GM12872 (cell line): ENCODE data around the gene GRIPAP1.

ENCODE experiments used
- CTCF ChIP-seq: IDR thresholded peaks from 3 replicates; pipeline ENCODE4 v1.5.1; 2011; ENCODE audit warnings: low read depth, mild to moderate bottlenecking, low read length, moderate library complexity; ENCODE audit not compliant: insufficient read depth

Gene GRIPAP1

DNA sequence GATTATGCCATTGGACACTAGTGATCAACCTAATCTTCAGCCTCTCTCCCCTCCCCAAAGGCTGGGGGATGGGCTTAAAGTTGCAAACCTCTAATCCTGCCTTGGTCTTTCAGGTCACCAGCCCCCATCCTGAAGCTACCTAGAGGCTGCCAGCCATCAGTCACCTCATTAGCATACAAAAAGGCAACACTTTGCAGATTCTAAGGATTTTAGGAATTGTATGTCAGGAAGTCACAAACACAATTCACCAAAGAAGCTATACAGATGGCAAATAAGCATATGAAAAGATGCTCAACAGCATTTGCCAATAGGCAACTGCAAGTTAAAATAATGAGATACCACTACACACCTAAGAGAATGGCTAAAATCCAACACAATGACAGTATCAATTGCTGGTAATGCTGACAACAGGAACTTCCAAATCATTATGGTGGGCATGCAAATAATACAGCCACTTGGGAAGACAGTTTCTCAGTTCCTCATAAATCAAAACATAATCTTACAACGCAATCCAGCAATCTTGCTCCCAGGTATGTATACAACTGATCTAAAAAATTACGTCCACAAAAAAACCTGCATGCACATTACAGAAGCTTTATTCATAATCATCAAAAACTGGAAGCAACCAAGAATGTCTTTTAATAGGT is 74.2 kb downstream of the GRIPAP1 start:
- no peak for TF ChIP-seq CTCF

DNA sequence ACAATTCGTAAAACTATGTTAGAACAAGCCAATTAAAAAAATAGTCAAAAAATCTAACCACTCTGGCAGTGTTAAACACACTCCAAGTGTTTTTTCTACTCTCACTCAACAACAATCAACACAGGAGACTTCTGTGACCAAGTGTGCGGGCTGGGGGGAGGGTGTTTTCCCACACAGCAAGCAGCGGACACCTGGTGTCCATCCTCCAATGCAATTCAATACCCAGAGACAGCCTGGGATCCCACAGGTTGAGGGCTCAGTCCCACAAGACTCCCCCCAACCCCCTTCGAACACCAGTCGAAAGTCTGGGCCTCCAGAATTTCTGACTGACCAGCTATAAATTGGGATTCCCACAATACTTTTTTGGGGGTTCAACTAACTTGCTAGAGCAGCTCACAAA is 74.9 kb downstream of the GRIPAP1 start:
- no peak for TF ChIP-seq CTCF

DNA sequence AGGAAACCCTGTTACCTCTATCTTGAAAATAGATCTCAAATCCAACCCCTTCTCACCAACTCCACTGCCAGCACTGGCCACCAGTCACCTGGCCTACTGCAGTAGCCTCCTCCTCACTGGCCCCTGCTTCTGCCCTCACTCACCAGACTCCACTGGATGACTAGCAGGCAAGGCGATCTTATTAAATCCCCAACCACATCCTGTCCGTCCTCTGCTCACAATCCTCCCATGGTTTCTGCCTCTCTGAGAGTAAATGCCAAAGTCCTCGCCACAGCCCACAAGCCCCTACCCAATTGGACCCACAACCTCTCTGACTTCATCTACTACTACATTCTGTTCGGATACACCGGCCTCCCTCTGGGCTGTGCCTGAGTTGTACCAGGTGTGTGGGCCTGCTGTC is 77.8 kb downstream of the GRIPAP1 start:
- TF ChIP-seq CTCF, result no peak

- no peak for TF ChIP-seq CTCF
These were observed 78.3 kb downstream of the GRIPAP1 start for GRCh38 chrX:48923771-48924170.
